ENCODE results near the gene GCH1. TPM values are rescaled to one million over a fixed set of nuclear protein-coding genes. Genes with fewer than 3 reads are reported as not detected.

The GCH1 gene
- polyA plus RNA-seq, 3 donors: 55.3 to 68.6 (median 63.3) TPM

- Histone ChIP-seq H3K4me1 (ENCODE audit: control insufficient read depth in 1 of 2, insufficient read depth in 2 of 2, low read length in 2 of 2) (no peaks in the 10 kb centered on the region), H3K79me2 (ENCODE audit: insufficient read depth, low read length) (no peaks in the 10 kb centered on the region), H3K27ac (ENCODE audit: low read depth in 1 of 2, low read length in 2 of 2) (no peak overlapping the region), H3K4me2 (replicated peaks; ENCODE audit: extremely low read depth, low read length, poor library complexity, severe bottlenecking) (no peak overlapping the region), H2AFZ (ENCODE audit: insufficient read depth, low read depth, low read length, poor library complexity, severe bottlenecking) (no peak overlapping the region), H3K9me3 (replicated peaks in 1 of 2; ENCODE audit: control insufficient read depth in 1 of 2, insufficient read depth in 1 of 2, low read length in 2 of 2) (no peaks in the 10 kb centered on the region), H3K4me3 (replicated peaks in 1 of 3; ENCODE audit: low read depth in 2 of 3, low read length in 3 of 3) (no peak overlapping the region), H3K27me3 (ENCODE audit: control insufficient read depth in 2 of 2, insufficient read depth in 2 of 2, low read length in 2 of 2) (no peaks in the 10 kb centered on the region), H3K36me3 (replicated peaks in 1 of 2; ENCODE audit: control insufficient read depth in 1 of 2, insufficient read depth in 2 of 2, low read length in 2 of 2) (peaks cover 0 to 1% of the 10 kb centered on the region in 2 donors), H3K9ac (ENCODE audit: insufficient read depth, low read length, poor library complexity, severe bottlenecking) (no peak overlapping the region), H4K20me1 (ENCODE audit: insufficient read depth, low read length) (no peaks in the 10 kb centered on the region)
- no peak overlapping the region for H3K27ac Mint-ChIP-seq
- H3K36me3 Mint-ChIP-seq: peaks cover 6 to 15% of the 10 kb centered on the region in 2 donors
- DNase-seq: no peak
- H3K4me3 Mint-ChIP-seq: no peak overlapping the region
- TF ChIP-seq, protein P1, sequence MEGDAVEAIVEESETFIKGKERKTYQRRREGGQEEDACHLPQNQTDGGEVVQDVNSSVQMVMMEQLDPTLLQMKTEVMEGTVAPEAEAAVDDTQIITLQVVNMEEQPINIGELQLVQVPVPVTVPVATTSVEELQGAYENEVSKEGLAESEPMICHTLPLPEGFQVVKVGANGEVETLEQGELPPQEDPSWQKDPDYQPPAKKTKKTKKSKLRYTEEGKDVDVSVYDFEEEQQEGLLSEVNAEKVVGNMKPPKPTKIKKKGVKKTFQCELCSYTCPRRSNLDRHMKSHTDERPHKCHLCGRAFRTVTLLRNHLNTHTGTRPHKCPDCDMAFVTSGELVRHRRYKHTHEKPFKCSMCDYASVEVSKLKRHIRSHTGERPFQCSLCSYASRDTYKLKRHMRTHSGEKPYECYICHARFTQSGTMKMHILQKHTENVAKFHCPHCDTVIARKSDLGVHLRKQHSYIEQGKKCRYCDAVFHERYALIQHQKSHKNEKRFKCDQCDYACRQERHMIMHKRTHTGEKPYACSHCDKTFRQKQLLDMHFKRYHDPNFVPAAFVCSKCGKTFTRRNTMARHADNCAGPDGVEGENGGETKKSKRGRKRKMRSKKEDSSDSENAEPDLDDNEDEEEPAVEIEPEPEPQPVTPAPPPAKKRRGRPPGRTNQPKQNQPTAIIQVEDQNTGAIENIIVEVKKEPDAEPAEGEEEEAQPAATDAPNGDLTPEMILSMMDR (IDR thresholded peaks at IDR 0.05): no peak
- peaks cover 0 to 8% (median 3%) of the 10 kb centered on the region in 7 donors for H3K9me3 Mint-ChIP-seq
- no peaks in the 10 kb centered on the region for H3K4me1 Mint-ChIP-seq
- intact Hi-C loops (cut with micrococcal nuclease): no loop called here
- peaks cover 0 to 1% (median 0%) of the 10 kb centered on the region in 3 donors for H3K27me3 Mint-ChIP-seq (ENCODE audit: low read depth in 3 of 3)
Observed at GRCh38 chr14:54834081-54834480, 68.5 kb downstream of the GCH1 start.

DNA sequence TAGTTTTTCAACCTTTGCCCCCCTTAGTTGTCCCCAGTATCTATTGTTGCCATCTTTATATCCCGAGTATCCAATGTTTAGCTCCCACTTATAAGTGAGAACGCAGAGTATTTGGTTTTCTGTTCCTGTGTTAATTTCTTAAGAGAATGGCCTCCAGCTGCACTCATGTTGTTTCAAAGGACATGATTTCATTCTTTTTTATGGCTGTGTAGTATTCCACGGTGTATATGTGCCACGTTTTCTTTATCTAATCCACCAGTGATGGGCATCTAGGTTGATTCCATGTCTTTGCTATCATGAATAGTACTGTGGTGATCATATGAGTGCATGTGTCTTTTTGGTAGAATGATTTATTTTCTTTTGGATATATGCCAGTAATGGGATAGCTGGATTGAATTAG, 72.0 kb downstream of the GCH1 start:
- no peak for DNase-seq
- H2AFZ ChIP-seq (ENCODE audit: insufficient read depth, low read depth, low read length, poor library complexity, severe bottlenecking): no peak overlapping the region
- no peaks in the 10 kb centered on the region for H3K36me3 ChIP-seq (replicated peaks in 1 of 2; ENCODE audit: control insufficient read depth in 1 of 2, insufficient read depth in 2 of 2, low read length in 2 of 2)
- Mint-ChIP-seq H3K36me3 (no peaks in the 10 kb centered on the region), H3K27me3 (ENCODE audit: low read depth in 3 of 3) (peaks cover 0 to 1% (median 0%) of the 10 kb centered on the region in 3 donors), H3K4me3 (no peak overlapping the region), H3K27ac (no peak overlapping the region), H3K9me3 (peaks cover 0 to 17% (median 9%) of the 10 kb centered on the region in 7 donors), H3K4me1 (no peaks in the 10 kb centered on the region)
- H3K79me2 ChIP-seq (ENCODE audit: insufficient read depth, low read length): no peaks in the 10 kb centered on the region
- H4K20me1 ChIP-seq (ENCODE audit: insufficient read depth, low read length): no peaks in the 10 kb centered on the region
- no peaks in the 10 kb centered on the region for H3K27me3 ChIP-seq (ENCODE audit: control insufficient read depth in 2 of 2, insufficient read depth in 2 of 2, low read length in 2 of 2)
- H3K9me3 ChIP-seq (replicated peaks in 1 of 2; ENCODE audit: control insufficient read depth in 1 of 2, insufficient read depth in 1 of 2, low read length in 2 of 2): peaks cover 0 to 4% of the 10 kb centered on the region in 2 donors
- no peak overlapping the region for H3K4me3 ChIP-seq (replicated peaks in 1 of 3; ENCODE audit: low read depth in 2 of 3, low read length in 3 of 3)
- no peak overlapping the region for H3K27ac ChIP-seq (ENCODE audit: low read depth in 1 of 2, low read length in 2 of 2)
- H3K4me2 ChIP-seq (replicated peaks; ENCODE audit: extremely low read depth, low read length, poor library complexity, severe bottlenecking): no peak overlapping the region
- intact Hi-C loops (cut with micrococcal nuclease): no loop called here
- no peaks in the 10 kb centered on the region for H3K4me1 ChIP-seq (ENCODE audit: control insufficient read depth in 1 of 2, insufficient read depth in 2 of 2, low read length in 2 of 2)
- WGBS (ENCODE audit: insufficient coverage): no CpG with 5 or more reads among the region's 4 CpGs
- H3K9ac ChIP-seq (ENCODE audit: insufficient read depth, low read length, poor library complexity, severe bottlenecking): no peak overlapping the region
- TF ChIP-seq, protein P1 (IDR thresholded peaks at IDR 0.05): no peak
